K562 treated with DMSO at 1 percent for 48 hours (cell line): ENCODE results near the gene SEM1. TPM values are rescaled to one million over a fixed set of nuclear protein-coding genes. Genes with fewer than 3 reads are reported as not detected.

Source experiments
- total RNA-seq: library from RNA; unstranded; fragments of 300-600 nt; gene quantifications from 2 replicates; pipeline ENCODE4 v1.2.3, GENCODE V29; 2022; ENCODE audit warnings: low replicate concordance; ENCODE audit errors: extremely low read depth

The SEM1 gene
- not detected in 2 replicates for total RNA-seq

GRCh38 chr7:96709381-96710228, at the start of gene SEM1:
Gene SEM1 (minus strand): TSS chr7:96709846. CDS start chr7:96709763, 83 bp downstream.

